ENCODE data around the gene NUDT22. TPM values are rescaled to one million over a fixed set of nuclear protein-coding genes. Genes with fewer than 3 reads are reported as not detected.
A peak's percentile ranks its signal among the peaks of the same experiment; 100 is the strongest.

NUDT22 gene
- total RNA-seq, 4 donors from 2014 or later: 36.8 to 53.7 (median 45.8) TPM

GRCh38 chr11:64220798-64221197 is 5.3 kb upstream of the NUDT22 start:
- H3K36me3 ChIP-seq: peaks cover 0 to 28% of the 10 kb centered on the region in 2 donors
- H3K4me1 ChIP-seq: peaks cover 0 to 17% (median 6%) of the 10 kb centered on the region in 3 donors
- H3K4me3 ChIP-seq: no peak overlapping the region
- TF ChIP-seq POLR2A (IDR thresholded peaks at IDR 0.05): no peak
- no peak for TF ChIP-seq EP300 (IDR thresholded peaks at IDR 0.05)
- H3K27ac ChIP-seq: no peak overlapping the region
- no peak for ATAC-seq
- H3K9me3 ChIP-seq: no peaks in the 10 kb centered on the region
- no peaks in the 10 kb centered on the region for H3K27me3 ChIP-seq
- no CpG with 5 or more reads among the region's 14 CpGs for WGBS, 2 donors (ENCODE audit: low coverage in 1 of 2)

GRCh38 chr11:64222651-64223000 is 3.4 kb upstream of the NUDT22 start:
- ATAC-seq: no peak
- Histone ChIP-seq H3K4me1 (peaks cover 0 to 30% (median 16%) of the 10 kb centered on the region in 3 donors), H3K9me3 (no peaks in the 10 kb centered on the region), H3K36me3 (peaks cover 0 to 28% of the 10 kb centered on the region in 2 donors), H3K4me3 (no peak overlapping the region), H3K27me3 (no peaks in the 10 kb centered on the region), H3K27ac (no peak overlapping the region)
- WGBS, 2 donors (ENCODE audit: low coverage in 1 of 2): 69 to 82% methylated on average over 4 to 6 of the region's 9 CpGs
- TF ChIP-seq POLR2AphosphoS5 (IDR thresholded peaks at IDR 0.05) (no peak), POLR2A (IDR thresholded peaks at IDR 0.05) (no peak), EP300 (IDR thresholded peaks at IDR 0.05) (no peak)
- TF ChIP-seq, protein P1, sequence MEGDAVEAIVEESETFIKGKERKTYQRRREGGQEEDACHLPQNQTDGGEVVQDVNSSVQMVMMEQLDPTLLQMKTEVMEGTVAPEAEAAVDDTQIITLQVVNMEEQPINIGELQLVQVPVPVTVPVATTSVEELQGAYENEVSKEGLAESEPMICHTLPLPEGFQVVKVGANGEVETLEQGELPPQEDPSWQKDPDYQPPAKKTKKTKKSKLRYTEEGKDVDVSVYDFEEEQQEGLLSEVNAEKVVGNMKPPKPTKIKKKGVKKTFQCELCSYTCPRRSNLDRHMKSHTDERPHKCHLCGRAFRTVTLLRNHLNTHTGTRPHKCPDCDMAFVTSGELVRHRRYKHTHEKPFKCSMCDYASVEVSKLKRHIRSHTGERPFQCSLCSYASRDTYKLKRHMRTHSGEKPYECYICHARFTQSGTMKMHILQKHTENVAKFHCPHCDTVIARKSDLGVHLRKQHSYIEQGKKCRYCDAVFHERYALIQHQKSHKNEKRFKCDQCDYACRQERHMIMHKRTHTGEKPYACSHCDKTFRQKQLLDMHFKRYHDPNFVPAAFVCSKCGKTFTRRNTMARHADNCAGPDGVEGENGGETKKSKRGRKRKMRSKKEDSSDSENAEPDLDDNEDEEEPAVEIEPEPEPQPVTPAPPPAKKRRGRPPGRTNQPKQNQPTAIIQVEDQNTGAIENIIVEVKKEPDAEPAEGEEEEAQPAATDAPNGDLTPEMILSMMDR (IDR thresholded peaks at IDR 0.05): no peak

DNA sequence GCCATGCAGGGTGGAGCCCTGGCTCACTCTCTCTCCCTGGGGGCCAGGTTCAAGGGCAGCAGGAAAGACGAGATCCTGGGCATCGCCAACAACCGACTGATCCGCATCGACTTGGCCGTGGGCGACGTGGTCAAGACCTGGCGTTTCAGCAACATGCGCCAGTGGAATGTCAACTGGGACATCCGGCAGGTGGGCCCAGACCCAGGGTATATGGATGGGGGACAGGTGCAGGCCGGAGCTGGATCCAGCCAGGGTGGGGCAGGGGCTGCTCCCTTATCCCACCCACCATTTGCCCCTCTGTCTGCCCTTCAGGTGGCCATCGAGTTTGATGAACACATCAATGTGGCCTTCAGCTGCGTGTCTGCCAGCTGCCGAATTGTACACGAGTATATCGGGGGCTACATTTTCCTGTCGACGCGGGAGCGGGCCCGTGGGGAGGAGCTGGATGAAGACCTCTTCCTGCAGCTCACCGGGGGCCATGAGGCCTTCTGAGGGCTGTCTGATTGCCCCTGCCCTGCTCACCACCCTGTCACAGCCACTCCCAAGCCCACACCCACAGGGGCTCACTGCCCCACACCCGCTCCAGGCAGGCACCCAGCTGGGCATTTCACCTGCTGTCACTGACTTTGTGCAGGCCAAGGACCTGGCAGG is 2.9 kb upstream of the NUDT22 start:
- ATAC-seq: no peak
- H3K4me1 ChIP-seq: peaks cover 0 to 35% (median 20%) of the 10 kb centered on the region in 3 donors

GRCh38 chr11:64224151-64224890 is 1.8 kb upstream of the NUDT22 start:
- ATAC-seq: no peak
- Histone ChIP-seq H3K4me3 (no peak overlapping the region), H3K27me3 (no peaks in the 10 kb centered on the region), H3K27ac (peak overlapping the region in 1 of 4 donors; percentile 94), H3K36me3 (peaks cover 0 to 28% of the 10 kb centered on the region in 2 donors), H3K9me3 (no peaks in the 10 kb centered on the region), H3K4me1 (peaks cover 0 to 47% (median 23%) of the 10 kb centered on the region in 3 donors)
- TF ChIP-seq POLR2AphosphoS5 (IDR thresholded peaks at IDR 0.05) (no peak), POLR2A (IDR thresholded peaks at IDR 0.05) (no peak), EP300 (IDR thresholded peaks at IDR 0.05) (no peak)
- TF ChIP-seq, protein P1 (IDR thresholded peaks at IDR 0.05): no peak
- WGBS, 2 donors (ENCODE audit: low coverage in 1 of 2): 100% methylated on average over 1 of the region's 17 CpGs; no CpG with 5 or more reads in 1 of the 2 donors

More for the DNA sequence above, 2.9 kb upstream of the NUDT22 start:
- 83% methylated on average over 5 of the region's 24 CpGs; no CpG with 5 or more reads in 1 of the 2 donors for WGBS, 2 donors (ENCODE audit: low coverage in 1 of 2)
- H3K9me3 ChIP-seq: no peaks in the 10 kb centered on the region
- no peak for TF ChIP-seq POLR2AphosphoS5 (IDR thresholded peaks at IDR 0.05)
- TF ChIP-seq POLR2A (IDR thresholded peaks at IDR 0.05): no peak
- TF ChIP-seq EP300 (IDR thresholded peaks at IDR 0.05): no peak
- TF ChIP-seq, protein P1 (IDR thresholded peaks at IDR 0.05): no peak
- peaks cover 0 to 28% of the 10 kb centered on the region in 2 donors for H3K36me3 ChIP-seq
- no peak overlapping the region for H3K4me3 ChIP-seq
- no peak overlapping the region for H3K27ac ChIP-seq
- H3K27me3 ChIP-seq: no peaks in the 10 kb centered on the region

- ATAC-seq: no peak
- Histone ChIP-seq H3K4me1 (peaks cover 0 to 54% (median 30%) of the 10 kb centered on the region in 3 donors), H3K9me3 (no peaks in the 10 kb centered on the region), H3K4me3 (peak overlapping the region; percentile 66 to 88), H3K27me3 (no peaks in the 10 kb centered on the region), H3K36me3 (peaks cover 0 to 22% of the 10 kb centered on the region in 2 donors), H3K27ac (peak overlapping the region in 3 of 4 donors; percentile 87 to 94 (median 88))
- WGBS, 2 donors (ENCODE audit: low coverage in 1 of 2): 93 to 96% methylated on average over 3 to 4 of the region's 22 CpGs
- no peak for TF ChIP-seq EP300 (IDR thresholded peaks at IDR 0.05)
- TF ChIP-seq, protein P1 (IDR thresholded peaks at IDR 0.05): no peak
- no peak for TF ChIP-seq POLR2AphosphoS5 (IDR thresholded peaks at IDR 0.05)
- TF ChIP-seq POLR2A (IDR thresholded peaks at IDR 0.05): no peak
Observed at GRCh38 chr11:64224891-64225607, 1.0 kb upstream of the NUDT22 start.

All from gastroesophageal sphincter (tissue), 4 donors.